Type B pancreatic cell (in vitro differentiated cells): Measurements from ENCODE around the gene PNMA8A. TPM values are rescaled to one million over a fixed set of nuclear protein-coding genes. Genes with fewer than 3 reads are reported as not detected.

Experiments
- DNase-seq: peaks from one replicate; pipeline ENCODE4 v3.0.0; 2021; ENCODE audit warnings: mixed read lengths; ENCODE audit not compliant: unreplicated experiment; ENCODE audit errors: extremely low spot score
- H3K27ac Mint-ChIP-seq: 2 replicates; pipeline ENCODE4 v1.8.0; 2021; ENCODE audit warnings: mild to moderate bottlenecking, mixed read lengths
- H3K27me3 Mint-ChIP-seq: 2 replicates; pipeline ENCODE4 v1.8.0; 2021; ENCODE audit warnings: mixed read lengths
- H3K36me3 Mint-ChIP-seq: 2 replicates; pipeline ENCODE4 v1.8.0; 2021; ENCODE audit warnings: mixed read lengths
- H3K4me1 Mint-ChIP-seq: one replicate; pipeline ENCODE4 v1.8.0; 2021; ENCODE audit warnings: mixed read lengths; ENCODE audit not compliant: unreplicated experiment
- H3K4me3 Mint-ChIP-seq: 2 replicates; pipeline ENCODE4 v1.8.0; 2021; ENCODE audit warnings: mild to moderate bottlenecking, mixed read lengths
- H3K9me3 Mint-ChIP-seq: 2 replicates; pipeline ENCODE4 v1.8.0; 2021; ENCODE audit warnings: mixed read lengths
- CTCF ChIP-seq: fragments of 200-600 bp; sonication (generic); conservative IDR thresholded peaks from 2 replicates; pipeline ENCODE4 v1.5.0; 2021; ENCODE audit warnings: antibody characterized with exemption, mild to moderate bottlenecking
- long read RNA-seq: library from polyadenylated mRNA; unstranded; transcript quantifications from one replicate; pipeline ENCODE4 v2.0.0, GENCODE V29; 2020
- total RNA-seq: library from RNA; stranded (reverse); gene quantifications from 2 replicates; pipeline ENCODE4 v1.2.1, GENCODE V29; 2021; ENCODE audit warnings: low replicate concordance

The PNMA8A gene
- total RNA-seq: 6.7 and 21.9 TPM in 2 replicates
- long read RNA-seq, partial matches to known transcripts: 0 of 5 reads
- long read RNA-seq, other reads (novel, unspliced or antisense): 2 of 5 reads

GRCh38 chr19:46471116-46471733 is at the start of gene PNMA8A:
PNMA8A (minus strand) TSS chr19:46471563; CDS start chr19:46471035, 528 bp downstream.
- peak within 1 kb of the TSS; percentile 79 for H3K4me3 Mint-ChIP-seq
- peaks cover 7% of the 10 kb centered on the region for H3K36me3 Mint-ChIP-seq
- peak; percentile 45 for TF ChIP-seq CTCF
- no peaks in the 10 kb centered on the region for H3K9me3 Mint-ChIP-seq
- H3K27me3 Mint-ChIP-seq: no peaks in the 10 kb centered on the region
- H3K27ac Mint-ChIP-seq: no peak within 1 kb of the TSS
- peaks cover 4% of the 10 kb centered on the region for H3K4me1 Mint-ChIP-seq
- peak; percentile 87 for DNase-seq

DNA sequence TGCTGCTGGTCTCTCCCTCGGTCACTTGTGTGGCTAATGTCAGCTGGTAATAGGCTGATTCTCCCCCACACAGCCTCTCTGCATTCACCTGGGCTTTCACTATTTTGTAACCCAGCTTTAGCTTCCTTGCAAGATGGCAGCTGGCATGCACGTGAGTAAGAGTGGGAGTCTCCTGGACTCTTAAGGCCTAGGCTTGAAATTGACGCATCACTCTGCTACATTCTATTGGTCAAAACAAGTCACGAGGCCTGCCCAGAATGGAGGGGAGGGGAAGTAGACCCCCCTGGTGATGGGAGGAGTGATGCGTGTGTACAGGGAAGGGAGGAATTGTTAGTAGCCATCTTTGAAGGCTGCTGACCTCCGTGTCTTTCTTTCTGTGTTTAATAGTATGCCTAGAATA is 49.3 kb upstream of the PNMA8A start:
- no peaks in the 10 kb centered on the region for H3K36me3 Mint-ChIP-seq
- TF ChIP-seq CTCF: no peak
- peaks cover 7% of the 10 kb centered on the region for H3K27me3 Mint-ChIP-seq
- no peaks in the 10 kb centered on the region for H3K9me3 Mint-ChIP-seq
- H3K4me3 Mint-ChIP-seq: no peak overlapping the region
- DNase-seq: no peak
- peaks cover 4% of the 10 kb centered on the region for H3K4me1 Mint-ChIP-seq
- no peak overlapping the region for H3K27ac Mint-ChIP-seq

DNA sequence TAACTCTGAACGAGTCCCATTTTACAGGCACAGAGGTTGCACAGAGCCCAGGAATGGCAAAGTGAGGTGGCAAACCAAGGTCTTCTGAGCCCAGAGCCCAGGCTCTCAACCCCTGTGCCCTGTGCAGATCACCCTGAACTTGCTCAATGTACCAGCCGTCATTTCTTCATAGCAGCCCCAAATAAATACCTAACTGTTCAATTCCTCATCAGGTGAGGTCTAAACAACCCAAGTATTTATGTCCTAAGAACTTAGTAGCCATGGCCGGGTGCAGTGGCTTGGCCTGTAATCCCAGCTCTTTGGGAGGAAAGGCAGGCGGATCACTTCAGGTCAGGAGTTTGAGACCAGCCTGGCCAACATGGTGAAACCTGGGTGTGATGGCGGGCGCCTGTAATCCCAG is 46.1 kb upstream of the PNMA8A start:
- Mint-ChIP-seq H3K27ac (no peak overlapping the region), H3K4me1 (peaks cover 7% of the 10 kb centered on the region), H3K27me3 (peaks cover 13% of the 10 kb centered on the region), H3K9me3 (no peaks in the 10 kb centered on the region), H3K4me3 (no peak overlapping the region), H3K36me3 (no peaks in the 10 kb centered on the region)
- TF ChIP-seq CTCF: no peak
- no peak for DNase-seq

- H3K27ac Mint-ChIP-seq: no peak overlapping the region
Observed at GRCh38 chr19:46515879-46516350, 44.6 kb upstream of the PNMA8A start.

GRCh38 chr19:46515290-46515609 is 43.9 kb upstream of the PNMA8A start:
- Mint-ChIP-seq H3K36me3 (no peaks in the 10 kb centered on the region), H3K27me3 (peaks cover 13% of the 10 kb centered on the region), H3K4me1 (peaks cover 7% of the 10 kb centered on the region), H3K9me3 (no peaks in the 10 kb centered on the region), H3K4me3 (no peak overlapping the region), H3K27ac (no peak overlapping the region)
- TF ChIP-seq CTCF: no peak
- DNase-seq: no peak

More at GRCh38 chr19:46515879-46516350, 44.6 kb upstream of the PNMA8A start:
- H3K27me3 Mint-ChIP-seq: peaks cover 13% of the 10 kb centered on the region
- TF ChIP-seq CTCF: peak; percentile 84
- no peaks in the 10 kb centered on the region for H3K9me3 Mint-ChIP-seq
- peaks cover 7% of the 10 kb centered on the region for H3K4me1 Mint-ChIP-seq
- no peaks in the 10 kb centered on the region for H3K36me3 Mint-ChIP-seq
- H3K4me3 Mint-ChIP-seq: no peak overlapping the region
- DNase-seq: no peak
